T-cell (primary cell): ENCODE data around the gene DUSP10. TPM values are rescaled to one million over a fixed set of nuclear protein-coding genes. Genes with fewer than 3 reads are reported as not detected.
A peak's percentile ranks its signal among the peaks of the same experiment; 100 is the strongest.

Source experiments
- ATAC-seq, 4 experiments: fragments of 200-7000 bp in 3 of 4; fragments of 150-1000 bp in 1 of 4; cut with Tn5 transposase; replicated peaks in 1 of 4; 1 replicate in 3 of 4; 2 replicates in 1 of 4; pipeline ENCODE4 v1.10.0; 2021; ENCODE audit warnings: moderate library complexity in 3 of 4, mild to moderate bottlenecking in 2 of 4, moderate number of reproducible peaks in 1 of 4
- CTCF ChIA-PET, 2 donors: fragments of 300-600 bp; sonication (Branson Sonifier 250); formaldehyde crosslinking; loops; one replicate each; lab custom pipeline; 2022; ENCODE audit warnings: antibody characterized with exemption in 2 of 2; lab: Charles Lee
- POLR2A ChIA-PET, 2 donors: fragments of 300-600 bp; sonication (Branson Sonifier 250); formaldehyde crosslinking; loops; one replicate each; lab custom pipeline; 2022; ENCODE audit warnings: antibody characterized with exemption in 2 of 2; lab: Charles Lee
- DNase-seq, 35 experiments: peaks; one replicate each; pipeline versions ENCODE4 v3.0.0 to v3.0.0-alpha.2; 2013 to 2023
- H3K27ac ChIP-seq: one replicate; pipeline ENCODE4 v1.5.1; 2013; ENCODE audit warnings: low read length
- H3K27me3 ChIP-seq, 2 experiments: replicated peaks in 1 of 2; 1 replicate in 1 of 2; 2 replicates in 1 of 2; pipeline versions ENCODE4 v1.6.1 to v1.7.0; 2013; ENCODE audit warnings: low read length in 1 of 2, mixed read lengths in 1 of 2; ENCODE audit not compliant: control insufficient read depth in 2 of 2, insufficient read depth in 2 of 2; ENCODE audit errors: extremely low read depth in 1 of 2
- H3K36me3 ChIP-seq, 2 donors: 1 replicate in 1 of 2; 2 replicates in 1 of 2; pipeline versions ENCODE4 v1.6.1 to v1.7.0; 2013; ENCODE audit warnings: low read length in 1 of 2; ENCODE audit not compliant: control insufficient read depth in 2 of 2, insufficient read depth in 1 of 2; ENCODE audit errors: extremely low read depth in 1 of 2
- H3K4me1 ChIP-seq, 2 experiments: 1 replicate in 1 of 2; 2 replicates in 1 of 2; pipeline versions ENCODE4 v1.6.1 to v1.7.0; 2013; ENCODE audit warnings: low read length in 2 of 2, mixed read lengths in 1 of 2; ENCODE audit not compliant: insufficient read depth in 2 of 2, control insufficient read depth in 1 of 2; ENCODE audit errors: extremely low read depth in 1 of 2
- H3K4me3 ChIP-seq, 2 donors: 1 replicate in 1 of 2; 2 replicates in 1 of 2; pipeline versions ENCODE4 v1.5.1 to v1.7.0; 2013; ENCODE audit warnings: mild to moderate bottlenecking in 2 of 2, low read length in 1 of 2, moderate library complexity in 1 of 2; ENCODE audit not compliant: control insufficient read depth in 1 of 2; ENCODE audit errors: extremely low read depth in 1 of 2
- H3K9me3 ChIP-seq: 2 replicates; pipeline ENCODE4 v1.7.0; 2013
- H3K27ac Mint-ChIP-seq, 2 donors: one replicate each; pipeline ENCODE4 v1.8.0; 2020 to 2021; ENCODE audit warnings: mild to moderate bottlenecking in 2 of 2, mixed read lengths in 2 of 2
- H3K27me3 Mint-ChIP-seq, 2 donors: one replicate each; pipeline ENCODE4 v1.8.0; 2021 to 2022; ENCODE audit warnings: mixed read lengths in 2 of 2
- H3K36me3 Mint-ChIP-seq: one replicate; pipeline ENCODE4 v1.8.0; 2021; ENCODE audit warnings: mixed read lengths
- H3K4me1 Mint-ChIP-seq, 3 donors: one replicate each; pipeline ENCODE4 v1.8.0; 2020 to 2022; ENCODE audit warnings: mixed read lengths in 3 of 3, mild to moderate bottlenecking in 1 of 3
- H3K4me3 Mint-ChIP-seq, 3 donors: one replicate each; pipeline ENCODE4 v1.8.0; 2020 to 2022; ENCODE audit warnings: mild to moderate bottlenecking in 3 of 3, mixed read lengths in 3 of 3, moderate library complexity in 3 of 3
- H3K9me3 Mint-ChIP-seq, 3 donors: one replicate each; pipeline ENCODE4 v1.8.0; 2020 to 2022; ENCODE audit warnings: mixed read lengths in 3 of 3
- WGBS: methylation state at CpG from one replicate; pipeline ENCODE4 v1.1.5; 2013; ENCODE audit warnings: missing lambda C conversion rate; ENCODE audit not compliant: insufficient coverage; 5-methylcytosine and 5-hydroxymethylcytosine counted together
- total RNA-seq, 35 experiments: library from RNA in 6 of 35; stranded (reverse) in 6 of 35; fragments of 120-200 nt in 1 of 35; gene quantifications; one replicate each; pipeline versions ENCODE4 v1.2.1 to v1.2.4 and lab custom pipeline; 2013 to 2026

DUSP10 gene
- total RNA-seq, 5 donors from 2014 or later (not counting 1 experiment from before 2014, with no cell fraction given), result 5.2 to 64.2 (median 6.0) TPM

DNA sequence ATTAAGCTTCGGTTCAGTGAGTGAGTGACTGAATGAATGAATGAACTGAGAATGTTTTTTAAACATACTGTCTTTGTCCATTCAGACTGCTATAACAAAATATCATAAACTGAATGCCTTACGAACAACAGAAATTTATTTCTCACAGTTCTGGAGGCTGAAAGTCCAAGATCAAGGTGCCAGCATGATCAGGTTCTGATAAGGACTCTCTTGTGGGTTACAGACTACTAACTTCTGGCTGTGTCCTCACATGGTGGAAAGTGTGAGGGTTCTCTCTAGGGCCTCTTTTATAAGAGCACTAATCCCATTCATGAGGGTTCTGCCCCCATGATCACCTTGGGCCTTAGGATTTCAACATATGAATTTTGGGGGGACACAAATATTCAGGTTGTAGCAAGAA is 7.1 kb upstream of the DUSP10 start:
- Histone ChIP-seq H3K27me3 (no peaks in the 10 kb centered on the region), H3K27ac (no peak overlapping the region), H3K9me3 (no peaks in the 10 kb centered on the region), H3K36me3 (no peaks in the 10 kb centered on the region), H3K4me3 (no peak overlapping the region), H3K4me1 (no peaks in the 10 kb centered on the region)
- Mint-ChIP-seq H3K4me3 (no peak overlapping the region), H3K27ac (no peak overlapping the region), H3K27me3 (no peaks in the 10 kb centered on the region), H3K36me3 (no peaks in the 10 kb centered on the region), H3K4me1 (peaks cover 3 to 6% (median 4%) of the 10 kb centered on the region in 3 donors), H3K9me3 (no peaks in the 10 kb centered on the region)
- ChIA-PET POLR2A (no interaction called here), CTCF (no interaction called here)
- ATAC-seq (no peak), DNase-seq (no peak)
- no CpG with 5 or more reads among the region's 2 CpGs for WGBS

- Mint-ChIP-seq H3K4me3 (no peak overlapping the region), H3K27ac (no peak overlapping the region), H3K36me3 (no peaks in the 10 kb centered on the region), H3K9me3 (no peaks in the 10 kb centered on the region), H3K4me1 (peaks cover 6 to 10% (median 10%) of the 10 kb centered on the region in 3 donors), H3K27me3 (no peaks in the 10 kb centered on the region)
- no peaks in the 10 kb centered on the region for H3K36me3 ChIP-seq
- POLR2A ChIA-PET, result no interaction called here
- H3K27me3 ChIP-seq, result no peaks in the 10 kb centered on the region
- H3K27ac ChIP-seq, result no peak overlapping the region
- H3K9me3 ChIP-seq, result no peaks in the 10 kb centered on the region
- peaks cover 0 to 7% of the 10 kb centered on the region in 2 experiments for H3K4me1 ChIP-seq
- no peak for ATAC-seq
- DNase-seq, result no peak
- H3K4me3 ChIP-seq, result no peak overlapping the region
- WGBS, result no CpG with 5 or more reads among the region's 5 CpGs
- CTCF ChIA-PET, result no interaction called here
Observed at GRCh38 chr1:221747839-221748238, 6.0 kb upstream of the DUSP10 start.

- POLR2A ChIA-PET, result interaction anchor here (0.6 to 5.5 kb wide), 6 partner anchors 32 to 711 kb away, joined by 3 to 218 read pairs (median 5); no protein-coding TSS in a partner anchor
- H3K36me3 Mint-ChIP-seq, result peaks cover 10% of the 10 kb centered on the region
- peak overlapping the region; percentile 62 to 89 for H3K4me3 ChIP-seq
Observed at GRCh38 chr1:221743416-221744208, 1.7 kb upstream of the DUSP10 start.

GRCh38 chr1:221742555-221743415 is 896 bp upstream of the DUSP10 start:
- H3K9me3 Mint-ChIP-seq, result no peaks in the 10 kb centered on the region
- peak overlapping the region in 2 of 3 donors; percentile 81 to 82 for H3K4me3 Mint-ChIP-seq
- POLR2A ChIA-PET, result interaction anchor here (0.6 to 5.5 kb wide), 22 partner anchors 9 to 970 kb away, joined by 3 to 218 read pairs (median 5); partner anchors contain the start of gene BROX (in 1 of the 2)
- peaks cover 0 to 11% of the 10 kb centered on the region in 2 donors for H3K36me3 ChIP-seq
- peaks cover 18% of the 10 kb centered on the region for H3K36me3 Mint-ChIP-seq
- CTCF ChIA-PET, result interaction anchor here (0.5 to 1.9 kb wide), 18 partner anchors 10 to 712 kb away, joined by 3 to 16 read pairs (median 4); no protein-coding TSS in a partner anchor
- peak overlapping the region; percentile 99 for H3K27ac ChIP-seq
- peaks cover 10 to 22% (median 16%) of the 10 kb centered on the region in 3 donors for H3K4me1 Mint-ChIP-seq
- H3K27ac Mint-ChIP-seq, result peak overlapping the region; percentile 80 to 84
- peaks cover 5 to 25% of the 10 kb centered on the region in 2 experiments for H3K4me1 ChIP-seq
- peak overlapping the region; percentile 89 to 100 for H3K4me3 ChIP-seq
- WGBS, result under 1% methylated on average over 95 of the region's 98 CpGs
- peak; percentile 51 to 85 (median 69) for DNase-seq
- no peaks in the 10 kb centered on the region for H3K9me3 ChIP-seq
- no peaks in the 10 kb centered on the region for H3K27me3 ChIP-seq
- no peaks in the 10 kb centered on the region for H3K27me3 Mint-ChIP-seq
- ATAC-seq, result peak; percentile 29 to 49 (median 42)

More at GRCh38 chr1:221743416-221744208, 1.7 kb upstream of the DUSP10 start:
- no peaks in the 10 kb centered on the region for H3K9me3 ChIP-seq
- H3K9me3 Mint-ChIP-seq, result no peaks in the 10 kb centered on the region
- H3K36me3 ChIP-seq, result peaks cover 0 to 5% of the 10 kb centered on the region in 2 donors
- peak overlapping the region; percentile 78 to 84 for H3K27ac Mint-ChIP-seq
- peaks cover 7 to 15% (median 10%) of the 10 kb centered on the region in 3 donors for H3K4me1 Mint-ChIP-seq
- ATAC-seq (no peak), DNase-seq (peak in 2 of 35 experiments; percentile 21 to 43)
- CTCF ChIA-PET, result interaction anchor here (0.5 to 1.5 kb wide), 9 partner anchors 21 to 95 kb away, joined by 3 to 11 read pairs (median 4); no protein-coding TSS in a partner anchor
- H3K27me3 Mint-ChIP-seq, result no peaks in the 10 kb centered on the region
- H3K4me1 ChIP-seq, result peaks cover 5 to 21% of the 10 kb centered on the region in 2 experiments
- 8% methylated on average over 5 of the region's 16 CpGs for WGBS
- H3K27me3 ChIP-seq, result no peaks in the 10 kb centered on the region
- H3K4me3 Mint-ChIP-seq, result peak overlapping the region in 2 of 3 donors; percentile 81 to 82
- H3K27ac ChIP-seq, result peak overlapping the region; percentile 99

DNA sequence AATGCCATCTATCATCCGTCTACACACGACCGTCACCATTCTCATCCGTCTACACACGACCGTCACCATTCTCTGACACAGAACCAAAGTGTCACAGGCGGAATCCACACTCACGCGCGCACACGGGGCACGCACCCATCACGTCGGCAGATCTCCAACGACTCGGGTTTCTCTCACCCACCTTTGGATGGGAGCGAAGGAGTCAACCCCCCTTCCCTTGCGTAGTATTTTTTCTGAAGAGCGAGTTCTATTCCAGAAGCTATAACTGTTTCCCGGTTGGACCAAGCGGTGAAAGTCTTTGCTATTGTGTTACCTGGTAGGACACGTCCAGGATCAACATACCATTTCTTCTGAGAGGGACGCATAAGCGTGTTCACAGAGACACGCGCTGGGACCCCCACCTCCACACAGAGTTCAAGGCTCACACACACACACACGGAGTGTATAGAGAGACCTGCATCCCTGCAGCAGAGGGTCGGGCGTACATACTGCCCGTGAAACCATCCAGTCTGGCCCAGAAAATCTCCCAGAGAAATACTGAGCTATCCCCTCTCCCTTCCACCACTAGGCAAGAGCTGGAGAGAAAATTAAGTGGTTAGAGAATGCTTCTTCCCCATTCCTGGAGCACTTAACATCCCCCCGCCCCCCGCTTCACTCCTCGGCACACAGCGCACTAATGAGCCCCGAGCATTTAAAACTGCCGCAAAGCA is 741 bp downstream of the DUSP10 start:
- H3K27me3 Mint-ChIP-seq, result no peaks in the 10 kb centered on the region
- DNase-seq, result peak in 27 of 35 experiments; percentile 2 to 56 (median 22)
- no peaks in the 10 kb centered on the region for H3K9me3 ChIP-seq
- WGBS, result 0% methylated on average over 30 of the region's 36 CpGs
- H3K27ac ChIP-seq, result peak overlapping the region; percentile 84
- H3K9me3 Mint-ChIP-seq, result no peaks in the 10 kb centered on the region
- H3K36me3 Mint-ChIP-seq, result peaks cover 34% of the 10 kb centered on the region
- peaks cover 10 to 38% (median 32%) of the 10 kb centered on the region in 3 donors for H3K4me1 Mint-ChIP-seq
- no peak for ATAC-seq
- peaks cover 0 to 15% of the 10 kb centered on the region in 2 donors for H3K36me3 ChIP-seq
- H3K4me1 ChIP-seq, result peaks cover 5 to 29% of the 10 kb centered on the region in 2 experiments
- no peak overlapping the region for H3K4me3 Mint-ChIP-seq
- peak overlapping the region; percentile 89 to 100 for H3K4me3 ChIP-seq
- H3K27me3 ChIP-seq, result no peaks in the 10 kb centered on the region
- POLR2A ChIA-PET, result interaction anchor here (0.6 to 5.5 kb wide), 22 partner anchors 9 to 849 kb away, joined by 3 to 218 read pairs (median 5); partner anchors contain the start of gene TAF1A (in 1 of the 2)
- no peak overlapping the region for H3K27ac Mint-ChIP-seq
- CTCF ChIA-PET, result interaction anchor here (0.5 to 2.1 kb wide), 16 partner anchors 8 to 1652 kb away, joined by 3 to 16 read pairs (median 4); partner anchors contain the start of gene BPNT1 (in 1 of the 2)
